GM10248 (cell line): ENCODE data around the gene PCED1A.

ENCODE experiments used
- CTCF ChIA-PET: fragments of 300-600 bp; sonication (Branson Sonifier 250); formaldehyde crosslinking; extraction: SDS; loops from one replicate; lab custom pipeline; 2021; ENCODE audit warnings: antibody characterized with exemption; lab: Yijun Ruan, JAX
- POLR2A ChIA-PET: fragments of 350-650 bp; sonication (Branson Sonifier 250); formaldehyde crosslinking; extraction: SDS; loops from one replicate; lab custom pipeline; 2020; ENCODE audit warnings: antibody characterized with exemption; lab: Yijun Ruan, JAX
- DNase-seq: peaks from one replicate; pipeline ENCODE4 v3.0.0; 2012; ENCODE audit errors: extremely low spot score
- CTCF ChIP-seq: IDR thresholded peaks from 2 replicates; pipeline ENCODE4 v1.5.1; 2012; ENCODE audit warnings: mild to moderate bottlenecking, low read depth; ENCODE audit errors: extremely low read depth, missing control alignments, control extremely low read depth

PCED1A gene

DNA sequence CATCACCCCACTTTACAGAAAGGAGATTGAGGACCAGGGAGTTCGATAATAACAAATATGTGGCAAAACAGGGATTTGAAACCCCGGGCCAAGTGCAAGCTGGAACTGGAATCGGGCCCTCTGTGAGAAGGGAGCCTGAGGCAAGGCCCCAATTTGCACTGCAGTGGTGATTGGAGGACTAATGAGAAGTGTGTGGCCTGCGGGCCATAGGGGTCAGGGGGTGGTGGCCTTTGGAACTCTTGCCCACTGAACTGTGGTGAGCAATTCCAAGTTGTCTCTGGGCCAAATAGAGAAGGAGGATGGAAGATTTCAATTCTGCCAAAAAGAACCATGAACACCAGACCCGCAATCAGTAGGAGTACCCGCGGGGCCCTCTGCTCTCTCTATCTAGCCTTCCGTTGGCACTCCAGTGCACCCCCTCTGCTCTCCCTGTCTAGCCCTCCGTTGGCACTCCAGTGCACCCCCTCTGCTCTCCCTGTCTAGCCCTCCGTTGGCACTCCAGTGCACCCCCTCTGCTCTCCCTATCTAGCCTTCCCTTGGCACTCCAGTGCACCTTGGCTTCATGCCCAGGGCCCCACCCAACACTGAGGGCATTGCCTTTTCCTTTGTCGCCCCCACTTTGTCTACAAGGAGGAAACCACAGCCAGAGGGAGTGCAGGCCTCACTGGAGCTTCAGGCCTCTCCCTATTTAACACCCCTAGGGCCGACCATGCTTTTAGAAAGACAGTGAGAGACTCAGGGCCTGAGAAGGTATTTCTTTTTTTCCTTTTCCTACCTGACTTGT lies 26.8 kb upstream of the PCED1A start:
- no peak for DNase-seq
- no peak for TF ChIP-seq CTCF
- POLR2A ChIA-PET = no interaction called here
- CTCF ChIA-PET = interaction anchor here (1.8 kb wide), 1 partner anchor 15 kb away, joined by 8 read pairs; no protein-coding TSS in a partner anchor

DNA sequence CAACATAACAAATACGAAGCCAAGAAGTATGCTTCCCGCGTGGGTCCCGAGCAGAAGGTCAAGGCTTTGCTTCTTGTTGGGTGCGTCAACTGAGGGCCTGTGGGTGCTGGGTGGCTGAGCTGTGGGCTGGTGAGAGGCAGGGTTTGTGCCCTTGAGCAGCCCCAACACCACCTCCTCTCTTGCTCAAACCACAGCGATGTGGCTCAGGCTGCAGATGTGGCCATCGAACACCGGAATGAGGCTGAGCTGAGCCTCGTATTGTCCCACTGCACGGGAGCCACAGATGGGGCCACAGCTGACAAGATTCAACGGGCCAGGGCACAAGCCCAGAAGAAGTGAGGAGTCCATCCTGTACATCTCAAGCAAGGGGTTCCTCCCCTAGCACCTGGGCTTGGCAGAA lies 25.8 kb upstream of the PCED1A start:
- POLR2A ChIA-PET = no interaction called here
- no peak for DNase-seq

GRCh38 chr20:2865630-2866029 lies 25.2 kb upstream of the PCED1A start:
- DNase-seq = no peak
- CTCF ChIA-PET = interaction anchor here (0.9 to 1.8 kb wide), 6 partner anchors 11 to 118 kb away, joined by 3 to 8 read pairs (median 4); no protein-coding TSS in a partner anchor
- POLR2A ChIA-PET = no interaction called here
- TF ChIP-seq CTCF = peak; percentile 29

More for the DNA sequence above, 25.8 kb upstream of the PCED1A start:
- TF ChIP-seq CTCF = no peak
- CTCF ChIA-PET = interaction anchor here (1.4 to 1.8 kb wide), 2 partner anchors 14 to 19 kb away, joined by 3 to 8 read pairs; no protein-coding TSS in a partner anchor

DNA sequence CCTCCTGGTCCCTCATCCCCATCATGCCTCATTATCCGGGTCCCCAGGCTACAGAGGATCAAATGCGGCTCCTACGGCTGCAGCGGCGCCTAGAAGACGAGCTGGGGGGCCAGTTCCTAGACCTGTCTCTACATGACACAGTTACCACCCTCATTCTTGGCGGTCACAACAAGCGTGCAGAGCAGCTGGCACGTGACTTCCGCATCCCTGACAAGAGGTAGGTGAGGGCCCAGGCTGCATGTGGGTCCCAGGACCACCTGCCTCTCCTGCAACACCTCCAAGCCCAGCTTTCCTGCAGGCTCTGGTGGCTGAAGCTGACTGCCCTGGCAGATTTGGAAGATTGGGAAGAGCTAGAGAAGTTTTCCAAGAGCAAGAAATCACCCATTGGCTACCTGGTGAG lies 24.6 kb upstream of the PCED1A start:
- CTCF ChIA-PET = interaction anchor here (0.9 to 2.0 kb wide), 7 partner anchors 8 to 118 kb away, joined by 3 to 9 read pairs (median 4); partner anchors contain the start of gene PTPRA
- POLR2A ChIA-PET = interaction anchor here (0.5 kb wide), 1 partner anchor 82 kb away, joined by 5 read pairs; no protein-coding TSS in a partner anchor
- TF ChIP-seq CTCF = no peak
- no peak for DNase-seq

- no peak for TF ChIP-seq CTCF
- CTCF ChIA-PET = interaction anchor here (0.9 to 2.0 kb wide), 8 partner anchors 9 to 119 kb away, joined by 3 to 9 read pairs (median 4); partner anchors contain the start of gene PTPRA
- DNase-seq = no peak
- POLR2A ChIA-PET = interaction anchor here (0.5 kb wide), 1 partner anchor 82 kb away, joined by 5 read pairs; no protein-coding TSS in a partner anchor
Measured at GRCh38 chr20:2864626-2865025, 24.2 kb upstream of the PCED1A start.

DNA sequence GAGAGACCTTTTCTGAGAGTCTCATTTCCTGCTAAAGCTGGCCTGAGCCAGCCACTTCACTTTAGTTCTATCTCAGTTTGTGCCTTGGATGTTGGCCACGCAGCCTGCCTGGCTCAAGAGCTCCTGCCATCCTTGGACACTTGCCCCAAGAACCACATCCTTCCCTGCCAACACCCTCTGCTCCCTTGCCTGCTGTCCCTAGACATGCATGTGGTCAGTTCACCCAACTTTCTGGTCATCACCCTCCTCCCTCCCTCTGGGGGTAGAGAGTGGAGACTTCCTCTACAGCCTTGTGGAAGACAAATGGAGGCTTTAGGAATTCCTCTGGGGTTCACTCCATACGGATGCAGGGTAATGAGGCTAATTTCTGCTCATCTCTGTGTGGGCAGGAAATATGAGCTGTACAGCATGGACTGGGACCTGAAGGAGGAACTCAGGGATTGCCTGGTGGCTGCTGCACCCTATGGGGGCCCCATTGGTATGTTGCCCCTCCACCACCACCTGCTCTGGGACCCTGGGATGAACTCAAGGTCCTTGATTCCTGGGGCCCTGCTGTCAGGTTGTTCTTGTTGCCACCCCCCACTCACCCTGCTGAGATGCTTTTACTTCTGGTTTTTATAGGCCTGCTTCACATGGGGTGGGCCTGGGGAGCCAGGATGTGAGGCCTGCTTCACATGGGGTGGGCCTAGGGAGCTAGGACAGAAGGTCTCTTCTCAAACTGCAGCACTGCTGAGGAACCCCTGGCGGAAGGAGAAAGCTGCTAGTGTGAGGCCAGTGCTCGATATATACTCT lies 19.1 kb upstream of the PCED1A start:
- ChIA-PET CTCF (interaction anchor here (1.3 to 1.9 kb wide), 2 partner anchors 12 to 14 kb away, joined by 3 to 7 read pairs; partner anchors contain the start of gene PTPRA), POLR2A (no interaction called here)
- TF ChIP-seq CTCF = no peak
- DNase-seq = no peak
